GM19438 (cell line): ENCODE measurements around the gene RAG2.

Source experiments
- ATAC-seq: cut with Tn5 transposase; IDR thresholded peaks from one replicate; pipeline ENCODE4 v1.9.1; 2021; ENCODE audit warnings: low read depth; ENCODE audit not compliant: unreplicated experiment

Gene RAG2

DNA sequence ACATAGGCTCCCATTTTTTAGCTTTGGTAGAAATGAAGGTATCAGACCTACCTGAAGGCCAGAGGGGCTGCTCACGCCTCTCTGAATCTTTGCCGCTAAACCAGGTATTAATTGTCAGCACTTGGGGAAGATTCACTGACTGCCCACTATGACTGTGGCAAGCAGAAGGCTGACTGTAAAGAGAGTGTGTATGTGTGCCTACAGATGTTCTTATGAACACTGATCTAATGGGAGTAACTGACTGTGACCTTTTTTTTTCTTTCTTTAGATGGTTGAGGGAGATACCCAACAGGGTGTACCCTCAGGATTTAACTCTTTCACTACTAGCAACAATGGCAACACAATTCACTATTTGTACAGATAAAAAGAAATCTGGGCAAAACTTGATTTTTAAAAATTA lies at the start of gene RAG2:
Gene RAG2 (minus strand): TSS at position 186 of the 400 bp plus-strand sequence. CDS start 4,068 bp downstream, outside the sequence.
- ATAC-seq = no peak

DNA sequence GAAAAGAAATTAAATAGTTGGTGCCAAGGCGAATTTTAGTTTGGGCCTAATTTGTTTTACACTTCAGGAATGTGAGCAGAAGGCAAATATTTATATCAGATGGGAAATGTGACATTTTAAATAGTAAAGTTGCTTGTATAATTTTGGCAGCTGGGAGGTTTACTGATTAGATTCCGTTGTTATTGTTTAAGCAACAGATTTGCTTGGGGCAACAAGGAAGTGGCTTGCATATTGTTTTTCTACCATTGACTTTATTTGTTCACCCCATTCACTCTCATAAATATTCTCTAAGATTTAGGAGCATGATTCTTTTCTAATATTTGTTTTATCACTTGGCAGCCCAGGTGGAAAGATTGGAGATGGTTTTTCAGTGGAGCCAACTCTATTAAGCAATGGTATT lies 40.5 kb upstream of the RAG2 start:
- no peak for ATAC-seq

DNA sequence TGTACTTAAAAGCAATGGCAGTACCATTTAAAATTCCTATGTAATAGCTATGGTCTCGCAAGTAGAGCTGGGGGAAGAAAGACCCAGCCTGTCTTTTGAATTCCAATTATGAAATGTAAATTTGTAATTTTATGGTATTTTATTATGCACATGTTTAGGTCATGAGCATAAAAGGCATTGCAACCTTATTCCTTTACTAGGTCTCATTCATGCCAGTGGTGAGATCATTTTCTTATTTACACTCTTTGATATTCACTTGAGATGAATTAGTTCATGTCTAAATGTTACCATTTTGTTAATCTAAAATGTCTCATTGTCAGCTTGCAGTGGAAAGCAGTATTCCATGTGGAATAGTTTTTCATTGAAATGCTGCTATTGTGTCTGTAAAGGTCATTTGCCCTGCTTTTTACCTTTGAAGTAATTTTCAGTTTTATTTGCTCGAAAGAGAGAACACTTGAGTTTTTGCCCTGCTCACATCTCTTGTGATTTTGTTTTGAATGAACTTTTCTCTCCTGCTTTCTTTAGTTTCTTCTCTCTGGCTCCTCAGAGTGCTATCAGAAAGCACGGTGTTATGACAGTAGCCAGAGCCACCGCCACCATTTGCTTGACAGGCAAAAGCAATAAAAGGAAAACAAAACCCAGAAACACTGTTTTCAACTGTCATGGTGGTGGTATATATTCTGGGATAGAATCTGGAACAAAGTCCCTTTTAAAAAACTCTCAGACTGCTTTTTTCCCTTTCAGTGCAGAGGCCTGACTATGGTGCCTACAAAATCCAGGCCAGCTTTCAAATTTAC lies 37.2 kb upstream of the RAG2 start:
- ATAC-seq = no peak

DNA sequence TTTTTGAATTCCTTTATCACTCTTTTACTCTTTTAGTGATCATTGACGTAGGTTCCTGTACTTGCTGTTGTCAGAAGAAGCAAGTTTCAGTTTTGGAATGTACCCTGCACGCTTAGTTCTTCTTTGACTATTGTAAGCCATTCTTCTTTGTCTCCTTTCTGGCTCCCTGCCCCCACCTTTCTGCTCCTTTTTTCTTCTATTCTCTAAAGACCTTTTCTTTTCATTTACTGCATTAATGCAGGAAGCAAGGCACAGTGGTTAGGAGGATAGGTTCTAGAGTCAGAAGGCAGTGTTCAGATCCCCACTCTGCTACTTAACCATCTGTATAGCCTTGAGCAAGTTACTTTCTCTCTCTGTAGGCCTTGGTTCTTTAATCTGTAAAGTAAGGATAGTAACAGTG lies 33.7 kb upstream of the RAG2 start:
- no peak for ATAC-seq

DNA sequence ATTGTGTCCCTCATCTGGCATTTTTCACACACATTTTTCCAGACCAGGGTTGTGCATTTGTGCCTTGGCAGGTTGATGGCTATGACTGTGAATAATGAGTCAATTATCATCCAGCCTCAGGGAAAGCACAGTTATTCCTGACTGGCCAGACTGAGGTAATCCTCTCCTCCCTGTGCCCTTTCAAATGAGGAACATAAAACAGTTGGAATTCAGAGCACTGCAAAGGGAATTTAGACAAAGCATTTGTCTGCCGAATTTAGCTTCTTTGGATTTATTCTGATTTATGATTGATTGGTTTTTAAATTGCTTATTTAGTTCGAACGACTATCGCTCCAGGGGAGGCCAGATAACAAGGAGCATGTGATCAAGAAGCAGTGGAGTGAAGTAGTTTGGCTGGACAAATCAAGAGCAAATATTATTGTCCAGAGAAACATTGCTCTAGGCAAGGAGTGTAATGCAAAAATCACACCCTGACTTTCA lies 30.8 kb upstream of the RAG2 start:
- no peak for ATAC-seq

DNA sequence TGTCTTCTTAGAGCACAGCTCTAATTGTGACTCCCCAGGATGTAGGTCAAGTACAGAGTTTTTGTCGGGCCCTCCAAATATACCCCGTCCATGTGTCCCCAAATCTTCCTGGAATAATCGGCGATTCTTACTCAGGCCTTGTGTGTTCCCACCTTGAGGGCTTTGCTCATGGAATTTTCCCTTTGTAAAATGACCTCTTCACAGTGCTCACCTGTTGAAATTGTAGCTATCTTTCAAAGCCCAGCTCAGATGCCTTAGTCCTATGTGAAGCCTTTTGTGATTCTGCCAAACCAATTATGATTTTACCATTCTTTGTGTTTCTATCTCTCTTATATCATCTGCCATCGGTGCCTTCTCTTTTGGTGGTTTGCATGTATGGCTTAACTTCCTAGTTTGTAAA lies 30.1 kb upstream of the RAG2 start:
- ATAC-seq = no peak

DNA sequence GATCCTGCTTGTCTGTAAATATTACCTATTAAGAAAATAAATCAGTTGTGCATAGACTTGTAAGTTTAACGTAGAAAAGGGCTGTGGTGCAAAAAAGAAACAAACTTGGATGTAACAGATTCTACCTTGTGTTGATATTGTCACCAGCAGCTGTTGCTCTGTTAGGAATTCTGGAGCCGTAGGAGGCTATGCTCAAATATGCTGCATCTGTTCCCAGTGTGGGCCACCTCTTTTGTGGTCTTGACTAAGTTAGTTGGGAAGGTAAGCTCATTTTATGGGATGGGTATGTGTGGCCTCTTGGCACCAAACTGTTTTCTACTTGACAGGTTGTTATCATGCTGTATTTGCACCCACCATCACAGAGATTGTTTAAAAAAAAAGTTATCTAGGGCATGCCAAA lies 29.4 kb upstream of the RAG2 start:
- no peak for ATAC-seq

DNA sequence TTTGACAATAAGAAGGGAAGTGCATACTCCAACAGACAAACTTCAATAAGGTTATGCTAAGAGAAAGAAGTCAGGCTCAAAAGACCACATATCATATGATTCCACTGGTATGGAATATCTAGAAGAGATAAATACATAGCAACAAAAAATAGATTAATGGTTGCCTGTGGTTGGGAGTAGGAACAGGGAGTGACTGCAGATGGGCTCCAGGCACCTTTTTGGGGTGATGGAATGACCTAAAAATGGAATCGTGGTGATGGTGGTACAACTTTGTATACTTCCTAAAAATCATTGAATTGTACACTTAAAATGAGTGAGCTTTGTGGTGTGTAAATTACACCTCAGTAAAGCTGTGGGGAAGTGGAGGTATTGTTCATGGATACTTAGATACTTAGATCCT lies 29.0 kb upstream of the RAG2 start:
- no peak for ATAC-seq

DNA sequence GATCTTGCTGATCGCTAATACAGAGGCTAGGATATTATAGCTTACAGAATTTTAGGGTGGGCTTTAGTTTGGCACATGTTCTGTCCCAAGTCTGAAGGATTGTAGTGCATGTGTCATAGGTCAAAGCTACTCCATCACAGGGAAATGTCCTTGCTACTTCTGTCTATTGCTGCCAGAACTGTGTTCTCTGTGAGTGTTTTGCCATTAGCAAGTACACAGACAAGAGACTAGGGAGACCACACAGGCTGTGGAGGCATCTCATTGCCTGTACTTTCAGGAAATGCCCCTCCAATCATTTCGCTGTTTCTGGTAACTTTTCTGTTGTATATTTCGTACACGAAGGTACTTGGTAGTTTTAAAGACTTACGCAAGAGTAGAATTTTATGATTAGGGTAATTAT lies 25.5 kb upstream of the RAG2 start:
- no peak for ATAC-seq

DNA sequence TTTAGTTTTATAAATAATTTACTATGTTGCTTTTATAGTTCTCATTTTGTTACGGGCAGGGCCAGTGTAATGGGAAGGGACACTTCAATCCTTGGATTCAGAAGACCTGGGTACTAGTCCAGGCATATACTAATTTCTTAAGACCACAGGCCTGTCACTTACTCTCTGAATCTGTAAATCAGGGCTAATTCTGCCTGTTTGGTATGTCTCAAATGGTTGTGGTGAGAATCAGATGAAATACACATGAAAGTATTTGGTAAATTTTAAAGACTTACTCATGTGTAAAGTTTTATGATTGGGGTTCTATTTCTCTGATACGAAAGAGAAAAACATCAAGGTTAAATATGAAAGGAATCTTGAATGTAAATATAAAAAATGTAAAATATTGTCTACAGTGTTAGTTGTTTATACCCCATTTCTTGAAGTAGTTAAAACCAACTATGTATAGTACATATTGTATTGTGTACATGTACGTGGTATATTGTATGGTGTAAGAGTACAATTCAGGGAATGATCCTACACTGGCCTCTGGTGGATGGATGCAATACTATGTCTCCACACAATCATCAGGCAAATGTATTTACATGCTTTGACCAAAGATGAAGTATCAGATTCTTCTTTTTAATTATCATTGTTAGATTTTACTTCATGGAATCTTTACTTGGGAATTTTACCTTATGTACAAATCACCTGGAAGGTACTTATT lies 24.5 kb upstream of the RAG2 start:
- ATAC-seq = peak; percentile 67

DNA sequence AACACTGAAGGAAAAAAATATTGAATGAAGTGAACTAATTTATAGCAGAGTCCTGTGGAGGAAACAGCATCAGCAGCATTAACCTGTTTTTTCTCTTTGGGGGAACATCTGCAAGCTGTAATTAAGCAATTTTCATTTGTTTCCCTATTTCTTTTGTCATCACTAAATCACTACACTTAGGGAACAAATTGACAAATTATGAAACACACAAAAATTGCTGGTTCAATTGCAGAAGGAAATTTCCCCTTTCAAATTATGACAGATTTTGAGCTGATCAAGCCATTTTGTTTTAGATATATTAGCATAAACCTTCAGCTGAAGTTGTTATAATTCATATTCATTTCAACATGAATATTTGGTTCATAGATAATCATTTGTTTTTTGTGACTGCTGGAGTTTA lies 22.2 kb upstream of the RAG2 start:
- ATAC-seq = no peak

DNA sequence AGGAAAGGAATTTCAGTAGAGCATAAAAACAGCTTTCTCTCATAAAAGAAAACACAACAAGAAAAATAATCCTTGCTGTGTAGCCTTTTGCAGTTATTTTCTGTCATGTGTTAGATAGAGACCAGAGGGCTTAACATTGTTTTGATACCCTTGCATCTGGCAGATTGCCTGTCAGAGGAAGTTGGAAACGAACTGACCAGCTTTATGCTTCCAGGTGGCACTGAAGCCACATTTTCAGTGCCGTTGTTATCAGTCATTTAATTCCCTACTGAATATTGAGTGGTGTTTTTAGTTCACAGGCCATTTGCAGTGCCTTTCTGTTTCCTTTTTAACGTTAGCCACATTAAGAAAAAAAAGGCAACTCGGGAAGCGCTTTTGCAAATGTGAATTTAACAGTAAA lies 21.5 kb upstream of the RAG2 start:
- no peak for ATAC-seq

DNA sequence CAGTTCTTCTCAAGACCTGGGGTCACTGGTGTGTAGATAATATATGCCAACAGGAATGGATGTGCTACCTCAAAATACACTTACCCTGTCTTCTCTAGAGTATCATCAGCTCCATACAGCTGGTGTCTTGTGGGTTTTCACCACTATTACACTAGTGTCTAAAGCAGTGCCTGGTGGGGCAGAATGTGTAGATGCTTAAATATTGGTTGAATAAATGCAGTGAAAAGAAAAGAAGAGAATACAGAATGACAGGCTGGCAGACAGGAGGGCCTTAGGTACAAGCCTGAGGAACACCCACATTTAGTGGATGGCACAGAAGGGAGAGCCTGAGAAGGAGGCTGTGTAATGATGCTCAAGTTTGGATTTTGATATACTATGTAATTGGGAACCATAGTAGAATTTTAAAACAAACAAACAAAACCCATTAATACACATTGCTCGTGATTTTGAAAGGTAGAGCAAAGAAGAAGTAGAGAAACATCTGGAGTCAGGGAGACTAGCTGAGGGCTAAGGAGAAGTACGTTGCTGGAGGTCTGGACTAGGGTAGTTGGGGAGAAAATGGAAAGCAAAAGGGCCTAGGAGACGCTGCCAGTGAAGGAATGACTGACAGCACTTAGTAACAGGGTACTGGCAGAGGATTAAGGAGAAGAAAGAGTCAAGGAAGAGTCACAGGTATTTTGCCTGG lies 20.5 kb upstream of the RAG2 start:
- no peak for ATAC-seq

DNA sequence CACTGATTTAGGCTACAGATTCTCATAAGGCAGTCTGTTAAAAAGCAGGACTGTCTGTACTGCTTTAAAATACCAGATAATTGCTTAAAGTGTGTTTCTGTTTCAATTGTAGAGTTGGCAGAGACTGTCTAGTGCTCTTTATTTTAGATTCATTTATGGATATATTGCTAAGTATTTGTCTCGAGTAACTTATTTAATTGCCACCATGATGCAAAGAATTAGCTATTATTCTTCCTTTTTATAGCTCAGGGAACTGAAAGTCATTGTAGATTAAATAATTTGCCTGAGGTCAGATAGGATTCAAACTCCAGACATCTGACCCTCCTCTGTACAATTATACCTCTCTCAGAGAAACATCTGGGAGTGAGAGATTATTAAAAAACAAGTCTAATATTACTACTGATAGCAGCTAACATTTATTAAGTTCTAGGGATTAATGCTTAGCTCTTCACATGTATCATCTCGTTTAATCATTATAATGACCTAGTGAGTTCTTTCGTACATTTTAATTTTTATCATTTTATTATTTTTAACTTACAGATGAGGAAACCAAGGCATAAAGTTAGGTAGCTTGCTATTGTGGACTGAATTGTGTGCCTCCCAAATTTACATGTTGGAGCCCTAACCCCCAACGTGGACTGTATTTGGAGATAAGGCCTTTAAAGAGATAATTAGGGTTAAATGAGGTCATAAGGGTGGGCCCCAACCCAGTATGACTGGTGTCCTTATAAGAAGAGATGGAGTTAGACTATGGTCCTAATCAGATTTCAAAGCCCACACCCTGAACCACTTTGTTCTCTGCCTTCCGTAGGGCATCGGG lies 19.7 kb upstream of the RAG2 start:
- no peak for ATAC-seq

DNA sequence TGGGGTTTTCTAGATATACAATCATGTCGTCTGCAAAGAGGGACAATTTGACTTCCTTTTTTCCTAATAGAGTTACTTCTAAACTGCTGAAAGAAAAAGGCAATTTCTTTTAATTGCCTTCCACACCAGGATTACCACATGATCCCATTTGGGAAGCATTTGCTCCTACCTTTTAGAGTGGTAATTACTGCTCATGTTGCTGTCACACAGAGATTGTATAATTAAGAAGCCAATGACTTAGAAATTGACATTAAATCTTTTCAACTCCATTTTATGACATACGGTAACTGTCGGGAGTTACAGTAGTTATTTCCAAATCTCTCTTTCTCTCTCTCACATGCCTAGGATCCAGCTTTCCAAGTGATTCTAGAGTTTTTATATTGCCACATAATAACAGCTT lies 17.8 kb upstream of the RAG2 start:
- ATAC-seq = no peak

DNA sequence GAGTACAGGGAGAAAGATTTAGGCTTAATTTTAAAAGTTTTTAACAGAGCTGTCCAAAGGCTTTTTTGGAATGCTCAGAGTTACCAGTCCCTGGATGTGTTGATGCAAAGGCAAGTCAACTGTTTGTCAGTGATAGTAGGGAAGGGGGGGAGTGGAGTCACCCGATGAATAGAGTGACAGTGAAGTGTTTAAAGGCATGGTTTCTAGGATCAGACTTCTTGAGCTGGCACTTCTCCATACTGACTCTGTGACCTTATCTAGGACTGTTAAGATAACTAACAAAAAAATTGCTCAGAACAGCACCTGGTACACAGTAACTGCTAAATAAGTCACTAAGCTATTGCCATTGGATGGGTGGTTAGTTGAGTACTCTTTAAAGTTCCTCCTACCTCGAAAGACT lies 11.3 kb upstream of the RAG2 start:
- ATAC-seq = no peak

DNA sequence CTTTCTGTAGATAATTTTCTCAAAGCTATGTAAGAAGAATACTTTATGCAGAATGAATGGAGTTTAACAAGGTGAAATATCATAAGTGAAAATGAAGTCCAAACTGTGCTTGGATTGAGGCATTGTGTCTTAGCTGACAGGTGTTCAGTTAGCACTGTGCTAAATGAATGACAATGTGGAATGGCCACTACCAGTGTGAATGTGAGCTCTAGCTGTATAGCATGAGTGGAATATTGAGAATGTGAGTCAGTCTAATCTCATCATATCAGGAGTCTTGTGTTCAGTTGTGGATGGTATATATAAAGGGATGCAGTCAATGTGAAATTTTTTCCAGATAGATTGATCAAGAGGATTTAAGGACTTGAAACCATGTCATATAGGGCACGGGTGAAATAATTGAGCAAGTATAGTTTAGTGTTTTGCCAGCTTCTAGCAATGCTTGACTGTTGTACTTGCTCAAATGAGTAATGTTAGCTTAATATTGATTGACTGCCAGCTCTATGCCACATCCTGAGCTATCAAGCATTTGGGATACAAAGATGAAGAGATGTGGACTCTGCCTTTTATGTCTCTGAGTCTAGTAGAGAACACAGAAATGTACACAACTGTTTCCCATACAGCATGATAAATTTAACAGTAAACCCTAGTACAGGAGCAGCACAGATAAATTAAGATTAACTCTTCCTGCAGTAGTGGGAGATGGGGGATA lies 10.6 kb upstream of the RAG2 start:
- ATAC-seq = no peak

DNA sequence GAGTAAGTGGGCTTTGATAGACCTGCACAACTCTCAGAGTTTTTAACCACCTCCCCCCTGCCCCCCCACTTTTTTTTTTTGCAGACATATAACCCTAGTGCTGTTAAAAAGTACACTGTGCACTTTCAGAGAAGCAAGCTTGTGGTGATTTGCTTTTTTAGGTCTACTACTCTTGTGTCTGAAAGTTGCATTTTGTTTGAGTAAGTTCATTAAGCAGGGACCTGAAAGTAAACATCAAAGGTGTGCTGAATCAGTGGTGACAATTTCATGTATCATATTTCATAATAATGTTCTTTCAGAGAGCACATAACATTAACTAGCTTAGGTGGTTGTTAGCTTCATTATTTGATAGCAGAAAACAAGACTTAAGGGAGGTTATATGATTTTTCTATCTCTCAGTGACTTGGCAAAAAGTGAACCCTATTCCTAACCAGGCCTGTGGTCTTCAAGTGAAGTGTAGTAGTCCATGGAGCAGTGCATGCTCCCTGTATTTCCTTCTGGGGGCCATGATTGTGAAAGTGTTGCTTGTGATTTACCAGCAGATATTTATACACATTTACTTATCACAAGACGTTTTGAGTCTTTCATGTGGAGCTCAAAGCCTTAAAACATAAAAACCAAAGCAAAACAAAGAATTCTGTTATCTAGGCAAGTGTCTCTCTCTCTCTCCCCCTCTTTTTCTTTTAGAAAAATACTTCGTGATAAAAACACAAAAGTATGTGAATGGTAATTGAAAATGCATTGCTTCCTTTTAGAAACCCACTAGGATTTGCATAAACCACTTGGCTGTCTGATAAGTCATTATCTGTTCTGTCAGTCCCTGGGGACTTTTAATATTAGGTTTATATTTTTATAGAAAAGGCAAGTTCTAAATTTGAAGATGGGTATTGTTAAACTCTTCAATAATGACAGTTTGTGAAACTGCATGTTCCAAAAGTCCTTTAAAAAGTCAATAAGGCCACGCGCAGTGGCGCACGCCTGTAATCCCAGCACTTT lies 7.5 kb upstream of the RAG2 start:
- ATAC-seq = peak; percentile 71

DNA sequence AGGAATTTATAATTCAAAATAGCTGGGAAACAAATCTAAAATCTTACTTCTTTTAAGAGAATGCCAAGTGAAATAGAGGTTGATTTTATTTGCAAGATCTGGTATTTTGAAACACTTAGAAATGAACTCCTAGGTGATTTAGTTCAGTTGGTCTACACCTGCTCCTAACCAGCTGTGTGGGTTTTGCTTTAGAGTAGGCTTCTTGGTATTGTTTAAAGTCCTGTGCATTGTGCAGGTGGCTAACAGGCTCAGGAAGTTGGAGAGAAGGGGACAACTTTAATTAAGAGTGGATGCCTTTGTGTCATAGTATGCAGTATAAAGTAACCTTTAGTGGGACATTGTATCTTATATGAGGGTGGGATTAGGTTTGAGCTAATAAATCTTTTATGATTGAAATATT lies 4.1 kb upstream of the RAG2 start:
- ATAC-seq = no peak
